Fibroblast of villous mesenchyme (primary cell): ENCODE data around the gene HMSD. TPM values are rescaled to one million over a fixed set of nuclear protein-coding genes. Genes with fewer than 3 reads are reported as not detected.
"Not testable (repeated sequence)": the region's sequence is repeated elsewhere in the genome, so short reads cannot be mapped to it uniquely, and the experiment has no call there.

Experiments used
- DNase-seq: peaks from one replicate; pipeline ENCODE4 v3.0.0-alpha.2; 2010; ENCODE audit warnings: low read depth
- H3K4me3 ChIP-seq: 2 replicates; pipeline ENCODE4 v1.5.1; 2011; ENCODE audit warnings: low read depth, mild to moderate bottlenecking, low read length
- total RNA-seq: library from RNA; depleted of rRNA; stranded (reverse); fragments of >200 nt; gene quantifications from 2 replicates; pipeline ENCODE4 v1.2.3, GENCODE V29; 2012
- TF ChIP-seq, protein P1 (sequence below): IDR thresholded peaks from 2 replicates; pipeline ENCODE4 v1.5.1; 2012; ENCODE audit warnings: low read depth, mild to moderate bottlenecking, low read length; ENCODE audit not compliant: insufficient read depth

The HMSD gene
- total RNA-seq, 1 donor = 1.3 TPM

DNA sequence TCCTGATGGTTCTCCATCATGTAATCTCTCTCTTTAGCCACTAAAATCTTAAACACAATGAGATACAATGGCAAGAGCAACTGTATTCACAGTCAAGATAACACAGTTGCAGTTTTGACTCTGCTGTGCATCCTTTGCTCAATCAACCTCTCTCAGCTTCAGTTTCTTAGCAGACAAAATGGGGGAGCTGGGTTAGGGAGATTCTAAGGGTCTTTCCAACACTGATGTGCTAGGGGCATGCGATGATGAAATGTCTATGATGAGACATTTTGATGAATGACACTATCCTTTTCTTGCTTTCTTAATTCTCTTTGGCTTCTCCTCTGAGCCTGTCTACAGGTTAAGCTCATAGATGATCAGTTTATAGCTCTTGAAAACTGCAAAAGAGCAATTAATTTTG is 40.2 kb upstream of the HMSD start:
- H3K4me3 ChIP-seq = no peak overlapping the region
- TF ChIP-seq, protein P1, sequence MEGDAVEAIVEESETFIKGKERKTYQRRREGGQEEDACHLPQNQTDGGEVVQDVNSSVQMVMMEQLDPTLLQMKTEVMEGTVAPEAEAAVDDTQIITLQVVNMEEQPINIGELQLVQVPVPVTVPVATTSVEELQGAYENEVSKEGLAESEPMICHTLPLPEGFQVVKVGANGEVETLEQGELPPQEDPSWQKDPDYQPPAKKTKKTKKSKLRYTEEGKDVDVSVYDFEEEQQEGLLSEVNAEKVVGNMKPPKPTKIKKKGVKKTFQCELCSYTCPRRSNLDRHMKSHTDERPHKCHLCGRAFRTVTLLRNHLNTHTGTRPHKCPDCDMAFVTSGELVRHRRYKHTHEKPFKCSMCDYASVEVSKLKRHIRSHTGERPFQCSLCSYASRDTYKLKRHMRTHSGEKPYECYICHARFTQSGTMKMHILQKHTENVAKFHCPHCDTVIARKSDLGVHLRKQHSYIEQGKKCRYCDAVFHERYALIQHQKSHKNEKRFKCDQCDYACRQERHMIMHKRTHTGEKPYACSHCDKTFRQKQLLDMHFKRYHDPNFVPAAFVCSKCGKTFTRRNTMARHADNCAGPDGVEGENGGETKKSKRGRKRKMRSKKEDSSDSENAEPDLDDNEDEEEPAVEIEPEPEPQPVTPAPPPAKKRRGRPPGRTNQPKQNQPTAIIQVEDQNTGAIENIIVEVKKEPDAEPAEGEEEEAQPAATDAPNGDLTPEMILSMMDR = no peak
- DNase-seq = no peak

DNA sequence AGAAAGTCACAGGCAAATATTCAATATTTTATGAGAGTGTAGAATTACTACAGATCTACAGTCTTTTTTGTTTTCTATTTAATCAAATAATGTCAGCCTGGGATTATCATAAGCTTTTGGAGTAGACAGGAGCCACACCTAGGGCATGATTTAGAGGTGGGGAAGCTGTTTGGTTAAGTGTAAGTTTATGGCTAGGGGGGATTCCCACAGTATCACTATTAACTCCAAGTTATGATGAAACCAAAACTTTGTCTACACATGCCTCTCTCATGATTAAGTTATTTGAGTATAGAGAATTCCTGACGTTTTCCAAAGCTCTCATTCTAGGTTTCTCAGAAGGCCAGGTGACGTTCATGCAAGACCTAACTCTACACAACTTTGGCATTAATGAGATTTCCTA is 39.2 kb upstream of the HMSD start:
- no peak for DNase-seq
- H3K4me3 ChIP-seq = no peak overlapping the region
- TF ChIP-seq, protein P1 = no peak

DNA sequence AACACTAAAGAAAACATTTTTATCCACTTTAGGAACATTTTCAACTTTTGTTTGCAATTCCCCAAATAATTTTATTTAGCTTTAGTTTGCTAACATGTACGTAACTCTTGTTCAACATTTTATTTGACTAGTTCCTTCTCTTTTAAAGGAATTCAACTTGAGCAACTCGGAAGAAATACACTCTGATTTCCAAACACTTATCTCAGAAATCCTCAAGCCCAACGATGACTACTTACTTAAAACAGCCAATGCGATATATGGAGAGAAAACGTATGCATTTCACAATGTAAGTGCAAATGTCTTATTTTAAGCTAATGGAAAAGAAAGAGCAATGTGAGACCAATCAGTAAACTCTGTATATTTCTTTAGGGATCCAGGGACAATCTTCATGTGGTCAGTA is 31.3 kb upstream of the HMSD start:
- DNase-seq = peak; percentile 34
- TF ChIP-seq, protein P1 = no peak
- H3K4me3 ChIP-seq = no peak overlapping the region

DNA sequence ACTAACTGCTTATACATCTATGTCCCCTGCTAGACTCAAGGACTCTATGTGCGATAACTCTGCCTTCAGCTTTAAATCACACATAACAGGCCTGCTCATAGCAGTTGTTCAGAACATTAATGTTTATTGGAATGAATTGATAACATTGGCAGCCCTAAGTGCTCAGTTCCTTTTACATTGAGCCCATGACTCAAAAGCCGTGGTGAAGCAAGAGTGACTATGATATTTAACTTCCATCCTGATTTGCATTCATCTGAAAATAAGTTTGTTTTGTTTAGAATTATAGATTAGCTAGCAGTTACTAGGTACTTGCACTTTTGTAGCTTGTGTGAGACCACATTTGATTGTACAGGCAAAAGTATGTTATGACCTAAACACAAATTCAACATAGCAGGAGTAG is 27.1 kb upstream of the HMSD start:
- no peak for DNase-seq
- TF ChIP-seq, protein P1 = no peak
- no peak overlapping the region for H3K4me3 ChIP-seq

DNA sequence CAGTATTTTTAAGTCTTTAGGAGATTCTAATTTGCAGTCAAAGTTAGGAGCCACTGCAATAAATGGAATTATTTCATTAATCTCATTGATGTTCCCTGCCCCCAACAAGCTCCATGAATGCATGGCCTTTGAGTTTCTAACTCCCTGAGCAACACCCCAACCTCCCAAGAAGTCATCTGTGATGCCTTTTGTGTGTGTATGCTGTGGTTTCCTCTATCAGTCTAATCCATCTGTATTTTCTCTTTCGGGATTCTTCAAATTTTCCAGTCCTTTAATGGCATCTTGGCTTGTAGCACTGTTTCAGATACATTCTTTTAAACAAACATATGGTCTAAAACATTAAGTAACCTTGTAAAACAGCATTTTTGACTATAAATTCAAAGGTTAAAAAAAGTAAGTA is 24.6 kb upstream of the HMSD start:
- peak; percentile 80 for DNase-seq
- no peak overlapping the region for H3K4me3 ChIP-seq
- TF ChIP-seq, protein P1 = no peak

DNA sequence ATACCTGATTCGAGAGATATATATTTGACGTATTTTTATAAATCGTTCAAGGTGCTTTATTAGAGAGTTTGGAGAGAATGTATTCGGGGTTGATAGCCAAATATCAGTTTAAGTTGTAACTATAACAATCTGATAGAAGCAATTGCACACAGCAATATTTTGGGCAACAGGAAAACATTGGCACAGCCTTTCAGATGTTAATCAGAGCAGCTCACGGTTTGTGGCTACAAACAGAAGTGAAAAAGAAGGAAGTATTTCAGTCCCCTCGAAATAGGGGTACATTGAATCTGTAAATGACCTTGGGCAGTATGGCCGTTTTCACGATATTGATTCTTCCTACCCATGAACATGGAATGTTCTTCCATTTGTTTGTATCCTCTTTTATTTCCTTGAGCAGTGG is 20.8 kb upstream of the HMSD start:
- TF ChIP-seq, protein P1 = no peak
- H3K4me3 ChIP-seq = no peak overlapping the region
- no peak for DNase-seq

DNA sequence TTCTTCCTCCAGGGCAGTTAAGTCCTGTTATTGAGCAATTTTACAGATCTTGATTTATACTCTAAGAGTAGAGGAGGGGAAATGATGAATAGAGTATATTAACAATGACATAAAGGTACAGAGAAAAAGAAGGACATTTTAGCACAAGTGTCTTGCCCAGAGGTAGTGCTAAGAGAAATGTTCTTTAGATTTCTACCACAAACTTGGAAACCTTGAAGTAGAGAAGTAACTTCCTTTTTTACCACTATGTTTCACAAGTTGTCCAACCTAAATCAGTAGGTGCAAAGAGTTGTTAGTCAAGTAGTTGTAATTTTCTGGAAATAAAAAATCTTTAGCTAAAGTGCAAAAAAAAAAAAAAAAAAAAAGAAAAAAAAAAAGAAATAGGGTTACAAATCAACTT is 19.7 kb upstream of the HMSD start:
- H3K4me3 ChIP-seq, DNase-seq: not testable (repeated sequence)

DNA sequence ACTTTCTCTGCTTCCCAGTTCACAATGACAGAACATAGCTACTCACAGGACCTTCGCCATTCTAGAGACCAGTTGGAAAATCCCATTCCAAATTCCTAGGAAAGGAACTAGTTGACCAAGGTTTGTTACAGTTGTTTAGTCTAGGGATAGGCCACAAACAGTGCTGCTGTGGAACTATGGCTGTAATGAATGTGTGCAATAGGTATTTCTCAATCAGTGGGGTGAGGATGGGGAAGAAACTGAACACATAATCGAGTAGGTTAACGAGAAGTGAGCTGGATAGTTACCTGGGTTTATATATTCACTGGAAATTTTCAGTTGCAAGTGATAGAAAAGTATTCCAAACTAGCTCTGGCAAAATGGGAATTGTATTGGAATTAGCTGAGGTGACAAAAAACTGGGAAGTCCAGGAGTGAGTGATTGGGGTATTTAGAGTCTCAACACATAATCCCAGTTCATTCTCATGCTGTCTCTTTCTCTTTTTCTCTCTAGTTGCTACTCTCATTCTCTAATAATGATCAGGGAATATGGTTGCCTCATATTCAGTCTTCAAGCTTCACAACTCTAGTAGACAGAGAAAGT is 18.2 kb upstream of the HMSD start:
- TF ChIP-seq, protein P1 = no peak
- H3K4me3 ChIP-seq = no peak overlapping the region
- no peak for DNase-seq
